Measurements from ENCODE around the gene SYNDIG1.
"Not testable (repeated sequence)": the region's sequence is repeated elsewhere in the genome, so short reads cannot be mapped to it uniquely, and the experiment has no call there.

SYNDIG1 gene

DNA sequence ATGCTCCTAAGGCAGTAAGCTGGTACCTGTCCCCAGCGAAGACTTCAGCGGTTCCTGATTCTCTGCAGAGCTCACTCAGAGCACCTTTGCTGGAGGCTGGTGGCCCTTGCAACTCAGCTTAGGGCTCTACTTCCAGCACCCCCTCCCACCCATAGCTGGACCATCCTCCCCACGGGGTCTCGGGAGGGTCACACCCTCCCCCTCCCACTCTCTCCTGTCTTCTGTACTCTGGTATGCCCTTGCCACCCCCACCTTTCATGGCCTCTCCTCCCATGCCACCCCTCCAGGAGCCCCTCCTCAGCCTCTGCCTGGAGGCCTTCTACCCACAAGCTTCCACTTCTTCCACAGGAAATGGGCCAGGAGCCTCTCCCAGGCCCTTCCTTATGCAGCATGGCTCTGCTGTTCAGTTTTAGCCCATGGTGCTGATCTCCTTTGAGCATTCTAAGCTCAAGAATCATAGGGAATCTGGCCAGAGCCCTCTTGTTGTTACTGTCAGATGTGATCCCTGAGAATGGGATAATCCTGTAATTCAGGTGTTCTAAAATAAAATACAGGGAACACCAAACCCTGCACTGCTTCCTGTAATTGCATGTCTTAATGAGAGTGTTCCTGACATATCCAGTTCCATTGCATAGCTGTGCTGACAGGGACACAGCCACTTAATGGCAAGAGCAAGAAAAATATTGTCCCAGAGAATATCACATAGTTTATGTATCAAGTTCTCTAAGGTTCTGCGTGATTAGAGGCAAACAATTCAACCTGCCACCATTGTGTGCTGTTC, 142.1 kb downstream of the SYNDIG1 start:
- no peak for DNase-seq (ENCODE audit: low spot score)

DNA sequence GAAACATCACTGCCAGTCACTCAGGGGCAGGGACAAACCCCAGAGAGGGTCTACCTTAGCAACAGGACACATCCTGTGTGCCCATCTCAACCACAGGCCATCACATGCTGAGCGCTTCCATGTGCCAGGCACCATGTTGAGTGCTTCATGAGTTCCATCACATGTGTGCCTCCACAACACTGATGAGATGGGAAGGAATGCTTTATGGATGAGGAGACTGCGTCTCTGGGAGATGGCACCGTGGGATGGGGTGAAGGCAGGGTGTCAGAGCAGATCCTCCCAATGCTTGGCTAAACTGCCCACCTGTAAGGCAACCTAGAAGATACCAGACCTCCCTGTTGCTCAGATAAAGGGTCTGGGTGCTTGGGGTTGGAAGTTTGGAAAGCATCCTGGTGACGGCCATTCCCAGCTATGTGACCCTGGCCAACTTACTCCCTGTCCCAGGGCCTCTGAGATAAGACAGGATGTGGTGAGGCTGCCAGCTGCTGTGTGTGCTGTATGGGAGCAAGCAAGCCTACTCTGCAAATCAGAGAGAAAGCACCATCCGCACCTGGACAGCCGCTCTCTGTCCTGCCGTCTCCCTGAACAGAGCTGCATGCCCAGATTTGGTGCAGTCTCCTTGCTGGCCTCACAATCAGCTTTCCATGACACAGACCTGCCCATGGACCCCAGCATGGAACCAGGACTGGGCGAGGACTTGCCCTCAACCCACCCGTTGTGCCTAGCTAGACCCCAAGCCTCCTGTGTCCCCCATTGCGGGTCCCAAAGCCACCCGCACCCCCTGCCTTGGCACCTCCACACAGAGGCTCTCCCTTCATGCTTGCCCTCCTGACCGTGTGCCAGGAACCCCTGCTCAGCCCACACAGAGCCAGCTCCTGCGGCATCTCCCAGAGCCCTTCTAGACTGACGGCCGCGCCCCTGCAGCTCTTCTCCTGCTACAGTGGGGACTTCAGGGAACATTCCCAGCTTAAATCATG, 143.7 kb downstream of the SYNDIG1 start:
- no peak for DNase-seq (ENCODE audit: low spot score)

DNA sequence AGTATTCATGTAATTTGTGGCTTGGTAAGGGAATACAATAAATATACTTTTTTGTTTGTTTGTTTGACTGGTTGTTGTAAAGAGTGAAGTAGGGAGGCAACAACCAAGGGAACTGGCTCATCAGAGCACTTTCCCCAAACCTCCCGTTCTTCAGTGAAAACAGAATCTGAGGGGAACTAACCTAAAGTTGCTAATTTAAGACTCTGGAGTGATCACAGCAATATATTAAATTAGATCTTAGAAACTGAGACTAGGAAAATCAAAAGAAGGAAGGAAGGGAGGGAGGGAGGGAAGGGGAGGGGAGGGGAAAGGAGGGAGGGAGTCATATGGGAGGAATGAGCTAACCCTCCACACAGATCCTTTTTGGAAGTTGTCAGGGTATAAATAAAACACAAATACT, 144.9 kb downstream of the SYNDIG1 start:
- DNase-seq (ENCODE audit: low spot score) = no peak

DNA sequence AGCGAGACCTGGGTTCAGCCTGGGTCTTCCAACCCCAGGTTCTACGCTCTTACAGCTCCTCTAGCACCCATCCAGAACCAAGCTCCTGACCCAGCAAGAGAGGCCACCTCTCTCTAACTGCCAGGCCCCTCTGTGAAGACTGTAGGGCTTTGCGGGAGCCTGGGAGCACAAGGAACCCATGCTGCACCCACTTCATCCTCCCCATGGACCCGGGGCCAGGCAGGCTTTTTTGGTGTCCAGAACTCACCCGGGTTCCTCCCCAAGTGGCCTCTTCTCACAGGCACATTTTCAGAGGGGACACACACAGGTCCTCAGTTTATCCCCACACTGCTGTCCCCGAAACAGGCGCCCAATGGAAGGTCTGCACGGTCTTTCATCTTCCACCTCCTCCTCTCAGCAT, 145.9 kb downstream of the SYNDIG1 start:
- no peak for DNase-seq (ENCODE audit: low spot score)

DNA sequence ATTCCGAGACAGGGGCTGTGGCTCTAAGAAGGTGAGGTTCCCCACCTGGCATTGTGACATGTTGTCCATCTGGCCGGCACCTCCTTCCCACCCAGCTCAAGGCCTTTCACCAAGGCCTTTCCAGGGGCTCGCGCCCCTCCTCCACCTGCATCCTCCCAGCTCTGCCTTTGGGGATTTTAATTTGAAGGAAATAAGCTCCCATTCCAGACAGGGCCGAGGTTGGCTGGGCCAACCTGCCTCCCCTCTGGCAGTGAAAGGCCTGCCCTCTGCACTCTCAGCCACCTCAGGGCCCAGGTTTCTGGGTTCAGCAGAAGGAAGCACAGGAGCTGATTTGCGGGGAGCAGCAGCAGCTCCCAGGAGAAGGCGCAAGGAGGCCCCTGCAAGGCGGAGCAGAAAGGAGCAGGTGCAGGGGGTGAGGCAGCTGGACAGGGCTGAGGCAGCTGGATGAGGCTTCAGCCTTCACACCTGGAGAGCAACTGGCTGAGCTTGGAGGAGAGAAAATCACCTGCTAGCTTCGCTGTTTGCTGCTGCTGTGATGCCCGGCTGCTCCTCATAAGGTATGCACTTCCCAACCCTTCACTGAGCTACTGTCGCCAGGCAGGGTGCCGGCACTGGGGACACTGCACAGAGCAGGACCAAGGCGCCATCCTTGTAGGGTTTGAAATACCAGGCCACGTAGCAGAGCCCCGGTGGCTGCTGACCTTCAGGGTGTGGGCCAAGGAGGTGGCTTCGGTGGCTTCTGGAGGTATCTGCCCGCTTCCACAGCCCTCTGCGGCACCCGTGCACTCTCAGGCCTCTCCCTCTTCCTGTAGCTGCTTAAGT, 147.0 kb downstream of the SYNDIG1 start:
- DNase-seq (ENCODE audit: low spot score) = no peak

DNA sequence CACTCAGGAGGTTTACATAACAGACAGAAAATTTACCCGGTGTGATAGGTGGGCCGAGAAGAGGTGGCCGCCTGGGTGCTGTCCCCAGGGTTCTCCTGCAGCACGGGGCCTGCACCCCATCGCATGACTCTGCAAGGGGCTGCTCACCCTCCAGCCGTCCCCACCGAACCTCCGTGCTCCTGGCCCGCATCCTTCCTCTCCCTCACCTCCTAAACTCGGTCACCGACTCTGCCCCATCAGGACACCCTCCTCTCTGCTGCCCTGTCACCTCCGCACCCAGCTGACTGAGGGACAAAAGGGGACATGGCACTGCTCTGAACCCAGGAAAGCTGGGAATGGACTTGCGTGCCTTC, 147.6 kb downstream of the SYNDIG1 start:
- no peak for DNase-seq (ENCODE audit: low spot score)

DNA sequence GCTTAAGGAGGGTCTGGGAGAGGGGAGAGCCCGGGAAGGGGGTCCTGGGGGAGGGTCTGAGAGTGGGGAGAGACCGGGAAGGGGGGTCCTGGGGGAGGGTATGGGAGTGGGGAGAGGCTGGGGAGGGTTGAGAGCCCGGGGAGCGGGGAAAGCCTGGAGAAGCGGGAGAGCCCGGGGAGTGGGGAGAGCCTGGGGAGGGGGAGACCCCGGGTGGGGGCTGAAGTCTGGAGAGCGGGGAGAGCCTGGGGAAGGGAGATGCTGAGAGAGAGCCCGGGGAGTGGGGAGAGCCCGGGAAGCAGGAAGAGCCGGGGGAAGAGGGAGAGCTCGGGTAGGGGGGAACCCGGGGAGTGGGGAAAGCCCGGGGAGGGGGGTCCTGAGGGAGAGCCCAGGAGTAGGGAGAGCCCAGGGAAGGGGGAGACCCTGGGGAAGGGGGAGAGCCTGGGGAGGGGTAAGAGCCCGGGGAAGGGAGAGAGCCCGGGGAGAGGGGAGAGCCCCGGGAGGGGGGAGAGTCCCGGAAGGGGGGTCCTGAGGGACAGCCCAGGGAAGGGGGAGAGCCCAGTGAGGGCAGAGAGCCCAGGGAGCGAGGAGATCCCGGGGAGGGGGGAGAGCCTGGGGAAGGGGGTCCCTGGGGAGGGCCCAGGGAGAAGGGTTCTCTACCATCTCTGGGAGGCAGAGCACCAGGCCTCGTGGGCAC, 148.5 kb downstream of the SYNDIG1 start:
- DNase-seq (ENCODE audit: low spot score) = no peak

DNA sequence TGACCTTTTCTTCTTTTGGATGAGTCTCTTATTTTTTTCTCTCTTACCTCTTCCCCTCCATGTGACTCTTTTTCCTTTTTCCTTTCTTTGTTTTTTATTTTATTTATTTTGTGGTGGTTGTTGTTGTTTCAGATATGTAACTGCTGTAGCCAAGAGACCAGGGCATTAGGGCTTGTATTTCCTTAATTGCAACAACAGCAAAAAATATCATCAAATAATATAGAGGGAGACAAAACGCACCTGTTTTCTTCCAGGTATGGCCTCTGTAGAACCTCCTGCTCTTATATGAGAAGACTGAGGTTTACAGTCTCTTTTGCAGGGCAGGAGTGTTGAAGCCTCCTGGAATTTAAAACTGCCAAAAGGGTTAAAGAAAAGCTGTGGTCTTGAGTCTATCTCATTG, 149.3 kb downstream of the SYNDIG1 start:
- no peak for DNase-seq (ENCODE audit: low spot score)

DNA sequence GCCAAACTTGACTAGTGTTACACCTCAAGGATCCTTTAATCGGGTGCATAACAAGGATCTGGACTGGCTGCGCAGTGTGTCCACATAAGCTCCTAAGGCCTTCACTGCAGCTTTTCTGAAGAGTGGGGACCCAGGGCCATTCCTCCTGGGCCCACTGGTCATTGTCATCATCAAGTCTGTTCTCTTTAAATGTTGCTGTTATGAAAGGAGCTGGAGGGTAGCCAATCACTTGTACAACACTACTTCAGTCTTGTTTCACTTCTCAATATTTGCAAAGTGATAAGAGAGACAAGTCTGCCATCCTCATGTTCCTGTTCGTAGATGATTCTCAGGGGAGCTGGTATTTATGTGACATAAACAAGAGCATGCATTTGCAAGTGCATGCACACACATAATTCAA, 149.8 kb downstream of the SYNDIG1 start:
- DNase-seq (ENCODE audit: low spot score) = peak; percentile 71

DNA sequence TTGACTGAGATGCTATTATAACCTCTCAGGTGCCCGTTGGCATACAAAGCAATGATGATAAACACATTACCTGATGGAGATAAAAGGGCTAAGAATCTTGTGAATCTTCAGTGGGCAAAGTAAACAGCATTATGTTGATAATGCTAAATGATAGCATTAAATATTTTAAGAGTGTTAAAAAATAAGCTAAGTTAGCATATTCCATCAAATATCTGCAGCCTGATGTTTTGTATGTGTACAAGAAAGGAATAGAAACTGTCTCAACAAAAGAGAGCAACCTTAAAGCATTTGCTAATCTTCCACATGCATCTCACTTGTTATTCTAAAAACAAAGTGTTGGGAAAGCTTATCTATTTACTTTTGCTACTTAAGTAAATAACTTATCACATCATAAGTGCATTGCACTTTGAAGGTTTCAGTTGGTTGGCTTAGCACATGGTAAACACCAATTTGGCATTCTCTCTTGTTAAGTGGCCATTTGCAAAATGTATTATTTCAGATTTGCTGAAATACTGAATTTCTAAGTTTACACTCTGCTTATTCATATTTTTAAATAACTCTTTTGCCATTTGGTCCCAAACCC, 151.6 kb downstream of the SYNDIG1 start:
- DNase-seq (ENCODE audit: low spot score) = no peak

DNA sequence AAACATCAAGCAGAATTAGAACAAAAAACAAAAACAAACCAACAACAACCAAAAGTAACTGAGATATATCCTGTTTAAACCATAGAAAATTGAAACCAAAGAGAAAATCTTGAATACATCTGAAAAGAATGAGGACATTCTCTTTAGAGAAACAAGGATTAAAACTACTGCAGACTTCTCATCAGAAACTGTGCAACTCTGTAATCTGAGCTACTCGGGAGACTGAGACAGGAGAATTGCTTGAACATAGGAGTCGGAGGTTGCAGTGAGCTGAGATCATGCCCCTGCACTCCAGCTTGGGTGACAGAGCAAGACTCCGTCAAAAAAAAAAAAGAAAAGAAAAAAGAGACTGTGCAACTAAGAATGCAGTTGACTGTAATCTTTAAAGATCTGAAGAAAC, 153.4 kb downstream of the SYNDIG1 start:
- no peak for DNase-seq (ENCODE audit: low spot score)

DNA sequence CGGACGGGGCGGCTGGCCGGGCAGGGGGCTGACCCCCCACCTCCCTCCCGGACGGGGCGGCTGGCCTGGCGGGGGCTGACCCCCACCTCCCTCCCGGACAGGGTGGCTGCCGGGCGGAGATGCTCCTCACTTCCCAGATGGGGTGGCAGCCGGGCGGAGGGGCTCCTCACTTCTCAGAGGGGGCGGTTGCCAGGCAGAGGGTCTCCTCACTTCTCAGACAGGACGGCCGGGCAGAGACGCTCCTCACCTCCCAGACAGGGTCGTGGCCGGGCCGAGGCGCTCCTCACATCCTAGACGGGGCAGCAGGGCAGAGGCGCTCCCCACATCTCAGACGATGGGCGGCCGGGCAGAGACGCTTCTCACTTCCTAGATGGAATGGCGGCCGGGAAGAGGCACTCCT, 156.7 kb downstream of the SYNDIG1 start:
- not testable (repeated sequence) for DNase-seq (ENCODE audit: low spot score)

DNA sequence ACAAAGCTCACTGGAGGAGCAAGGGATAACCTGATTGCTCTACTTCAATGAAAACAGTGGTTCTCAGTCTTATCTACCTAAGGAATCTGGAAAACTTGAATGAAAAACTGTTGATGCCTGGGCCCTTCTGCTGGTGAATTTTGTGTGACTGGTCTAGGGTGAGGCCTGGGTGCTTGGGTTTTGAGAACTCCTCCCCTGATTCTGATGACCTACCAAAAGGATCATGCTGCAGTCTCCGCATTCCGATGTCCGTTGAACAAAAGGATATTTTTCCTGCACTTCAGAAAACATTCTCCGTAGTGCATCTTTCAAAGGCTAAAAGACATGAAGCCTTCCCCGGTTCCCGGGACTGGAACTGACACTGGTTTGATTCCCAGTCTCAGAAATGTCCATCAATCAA, 157.9 kb downstream of the SYNDIG1 start:
- no peak for DNase-seq (ENCODE audit: low spot score)

DNA sequence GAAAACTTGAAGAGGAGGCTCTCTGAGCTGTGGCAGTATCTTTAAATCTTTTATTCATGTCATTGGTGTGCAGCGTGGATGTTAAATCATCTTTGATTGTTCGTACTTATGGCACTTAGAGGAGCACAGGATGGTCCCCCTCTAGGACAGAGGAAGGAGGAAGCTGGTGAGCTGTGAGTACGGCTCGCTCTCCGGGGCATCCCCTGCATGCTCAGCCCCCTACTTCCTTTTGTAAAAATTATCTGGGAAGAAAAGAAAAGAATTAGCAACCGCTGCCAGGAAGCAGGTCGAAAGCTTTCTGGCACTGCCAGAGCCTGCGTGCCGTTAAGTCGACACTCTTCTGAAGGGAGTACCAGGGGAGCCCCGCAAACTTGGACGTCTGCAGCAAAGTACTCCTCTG, 158.5 kb downstream of the SYNDIG1 start:
- no peak for DNase-seq (ENCODE audit: low spot score)

DNA sequence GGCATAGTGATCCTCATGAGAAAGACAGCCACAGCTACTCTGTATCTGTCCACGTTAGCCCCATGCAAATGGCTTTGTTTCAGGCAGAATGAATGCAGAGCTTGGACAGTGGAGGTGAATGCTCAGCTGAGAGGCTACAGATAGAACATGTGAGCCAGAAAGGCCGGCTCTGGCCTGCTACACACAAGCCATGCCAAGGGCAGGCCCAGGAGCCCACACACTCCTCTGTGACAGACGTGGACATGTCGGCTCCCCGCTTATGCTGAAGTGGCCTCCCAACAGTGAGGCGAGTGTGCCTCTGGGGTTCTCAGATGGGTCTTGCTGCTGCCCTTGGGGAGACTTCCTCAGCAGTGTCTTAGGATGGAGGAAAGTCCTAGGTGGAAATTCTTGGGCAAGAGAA, 159.6 kb downstream of the SYNDIG1 start:
- DNase-seq (ENCODE audit: low spot score) = no peak

DNA sequence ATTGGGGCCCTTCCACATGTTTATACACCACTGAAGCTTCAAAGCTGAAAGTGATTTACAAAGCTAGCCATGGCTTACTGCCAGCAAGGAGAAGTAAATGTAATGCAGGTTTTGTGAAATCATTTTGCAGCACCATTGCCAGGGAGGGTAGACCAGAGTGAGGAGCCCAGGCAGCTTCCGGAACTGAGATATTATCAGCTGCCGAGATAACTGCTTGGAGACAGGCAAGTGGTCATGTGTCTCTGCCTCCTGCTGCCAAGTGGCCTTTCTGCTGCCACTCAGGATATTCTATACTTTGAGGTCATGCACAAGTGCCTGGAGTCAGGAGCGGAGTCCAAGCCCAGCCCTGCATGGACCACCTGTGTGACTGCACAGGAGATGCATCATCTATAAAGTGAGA, 160.2 kb downstream of the SYNDIG1 start:
- no peak for DNase-seq (ENCODE audit: low spot score)

DNA sequence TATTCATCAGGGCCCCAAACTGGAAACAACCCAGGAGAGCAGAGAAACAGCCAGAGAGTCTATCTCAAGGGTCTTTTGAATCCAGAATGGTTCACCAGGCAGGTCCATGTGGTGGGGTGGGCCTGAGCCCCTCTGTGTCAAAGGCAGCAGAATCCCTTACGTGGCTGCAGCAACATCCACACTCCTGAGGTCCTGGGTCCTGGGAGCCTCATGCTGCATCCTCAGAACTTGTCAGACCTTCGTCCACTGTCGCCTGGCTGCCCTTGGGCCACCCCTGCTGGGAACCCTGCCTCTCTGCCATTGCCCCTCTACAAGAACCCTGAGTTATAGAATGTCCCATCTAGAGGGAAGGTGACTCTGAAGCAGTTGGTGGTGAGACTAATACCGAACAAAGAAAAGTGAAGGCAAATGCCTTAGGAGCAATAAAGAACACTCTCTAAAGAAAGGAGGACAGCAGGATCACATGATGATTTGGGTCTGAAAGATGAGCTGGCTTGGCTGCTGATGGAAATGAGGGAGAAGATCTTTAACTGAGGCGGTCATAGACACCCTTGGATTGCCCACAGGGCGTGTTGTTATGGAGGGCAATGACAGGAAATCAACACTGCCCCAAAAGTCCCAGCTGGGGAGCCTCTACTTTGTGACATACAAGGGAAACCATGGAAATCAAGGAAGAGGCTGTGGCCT, 161.2 kb downstream of the SYNDIG1 start:
- no peak for DNase-seq (ENCODE audit: low spot score)

DNA sequence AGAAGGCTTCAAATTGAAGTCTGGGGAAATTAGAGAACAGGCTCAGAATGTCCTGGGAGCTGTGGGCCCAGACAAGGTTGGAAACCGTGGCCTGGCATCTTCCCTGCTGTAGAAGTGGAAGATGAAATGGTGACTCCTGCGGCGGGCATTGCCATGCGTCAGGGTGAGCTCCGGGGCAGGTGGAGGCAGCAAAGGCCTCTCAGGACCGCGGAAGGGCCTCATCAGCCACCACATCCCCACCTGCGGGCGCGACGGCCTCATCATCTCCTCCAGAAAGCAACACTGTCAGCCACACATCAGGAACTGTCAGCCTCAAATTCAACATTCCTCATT, 161.7 kb downstream of the SYNDIG1 start:
- no peak for DNase-seq (ENCODE audit: low spot score)

DNA sequence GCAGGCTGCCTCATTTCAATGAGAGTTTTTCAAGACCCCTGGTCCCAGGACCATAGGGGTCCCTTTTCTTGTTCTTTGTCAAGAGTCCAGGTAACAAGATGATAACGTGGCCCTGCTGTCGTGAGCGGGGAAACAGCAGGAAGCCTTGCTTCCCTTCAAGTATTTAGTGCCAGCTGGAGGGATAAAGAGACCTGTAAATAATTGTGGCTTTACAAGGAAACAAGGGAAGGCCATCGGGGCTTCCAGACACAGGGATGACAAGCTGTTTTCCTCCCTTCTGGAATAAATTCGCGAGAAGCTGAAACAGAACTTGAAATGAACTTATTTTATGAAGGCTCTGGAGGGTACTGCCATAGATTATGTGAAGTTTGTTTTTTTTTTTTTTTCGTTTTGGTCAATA, 163.2 kb downstream of the SYNDIG1 start:
- no peak for DNase-seq (ENCODE audit: low spot score)

DNA sequence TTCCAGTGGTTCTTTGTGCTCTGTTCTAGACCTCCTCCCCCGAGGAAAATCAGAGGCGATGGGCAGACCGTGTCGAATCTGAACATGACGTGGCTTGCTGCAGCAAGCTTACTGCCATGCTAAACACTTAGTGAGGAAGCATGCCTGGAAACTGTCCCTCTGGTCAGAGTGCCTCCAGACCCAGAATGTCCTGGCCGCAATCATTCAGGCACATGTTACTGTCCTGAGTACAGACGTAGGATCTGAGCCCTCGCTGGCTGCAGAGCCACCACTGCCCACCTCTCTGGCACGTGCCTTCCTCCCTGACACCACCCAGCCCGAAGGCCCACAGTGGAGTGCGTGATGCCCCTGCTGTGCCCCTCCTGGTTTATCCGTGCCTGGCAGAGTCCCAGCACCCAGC, 163.6 kb downstream of the SYNDIG1 start:
- no peak for DNase-seq (ENCODE audit: low spot score)

DNA sequence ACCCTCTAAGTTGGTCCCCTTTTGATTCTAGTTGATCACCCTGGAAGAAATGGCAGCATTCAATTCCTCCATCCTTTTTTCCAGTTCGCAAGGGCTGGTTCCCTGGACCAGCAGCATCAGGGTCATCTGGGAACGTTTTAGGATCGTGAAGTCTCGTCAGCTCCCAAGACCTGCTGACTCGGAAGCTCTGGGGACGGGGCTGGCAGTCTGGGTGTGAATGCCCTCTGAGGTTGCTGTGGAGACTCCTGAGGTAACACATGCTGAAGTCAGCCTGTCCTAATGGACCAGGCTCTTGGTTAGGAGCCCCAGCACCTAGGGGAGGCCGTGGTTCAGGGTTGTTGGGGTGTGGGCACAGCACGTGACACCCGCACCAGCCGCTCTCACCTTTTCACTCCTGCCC, 164.1 kb downstream of the SYNDIG1 start:
- no peak for DNase-seq (ENCODE audit: low spot score)
